Left lung (tissue), 10 donors: Measurements from ENCODE around the gene GSG1L. TPM values are rescaled to one million over a fixed set of nuclear protein-coding genes. Genes with fewer than 3 reads are reported as not detected.
A peak's percentile ranks its signal among the peaks of the same experiment; 100 is the strongest.

ENCODE experiments used
- ATAC-seq: fragments of 200-7000 bp; cut with Tn5 transposase; one replicate; pipeline ENCODE4 v1.9.1; 2020; ENCODE audit warnings: moderate library complexity
- DNase-seq, 4 donors: peaks; one replicate each; pipeline ENCODE4 v3.0.0-alpha.2; 2013 to 2020
- H3K27ac ChIP-seq, 2 donors: fragments of 200-600 bp; sonication (generic) in 1 of 2; one replicate each; pipeline versions ENCODE4 v1.5.0 to v1.8.0; 2020 to 2021
- H3K27me3 ChIP-seq, 2 donors: fragments of 200-600 bp; sonication (generic) in 1 of 2; one replicate each; pipeline versions ENCODE4 v1.5.0 to v1.8.0; 2020 to 2021
- H3K36me3 ChIP-seq, 2 donors: fragments of 200-600 bp; sonication (generic) in 1 of 2; one replicate each; pipeline versions ENCODE4 v1.5.0 to v1.8.0; 2020 to 2021
- H3K4me1 ChIP-seq, 2 donors: fragments of 200-600 bp; one replicate each; pipeline ENCODE4 v1.8.0; 2021
- H3K4me3 ChIP-seq, 2 donors: fragments of 200-600 bp; sonication (generic) in 1 of 2; one replicate each; pipeline versions ENCODE4 v1.5.0 to v1.8.0; 2020 to 2021; ENCODE audit warnings: mild to moderate bottlenecking in 1 of 2
- H3K9me3 ChIP-seq, 2 donors: fragments of 200-600 bp; sonication (generic) in 1 of 2; one replicate each; pipeline versions ENCODE4 v1.5.0 to v1.8.0; 2020 to 2021
- CTCF ChIP-seq, 2 donors: fragments of 200-600 bp; sonication (generic) in 1 of 2; IDR thresholded peaks; one replicate each; pipeline versions ENCODE4 v1.5.0 to v1.8.0; 2021; ENCODE audit warnings: antibody characterized with exemption in 2 of 2
- intact Hi-C, 2 donors: fragments of 100-400 bp; cut with DNase I; formaldehyde crosslinking; loops; one replicate each; pipeline versions ENCODE4 v1.11.2 to v1.14.2; 2022
- polyA plus RNA-seq, 6 donors: library from polyadenylated mRNA; unstranded; fragments of 120-200 nt; gene quantifications; one replicate each; pipeline ENCODE4 v1.2.1, GENCODE V29; 2013; ENCODE audit not compliant: insufficient read length in 6 of 6
- total RNA-seq, 2 donors: library from RNA; stranded (reverse); fragmentation: NEBNext Ultra II Directional; extraction: Animal tissue kit (Norgen Biotek cat#: 25700); gene quantifications; one replicate each; pipeline ENCODE4 v1.2.1, GENCODE V29; 2021
- donor health status: DM: no; HTN: yes; CAD: no.
- donor health status: DM: no; HTN: no; CAD: no.

GSG1L gene
- total and polyA plus RNA-seq, 8 donors: 0.20 to 1.2 (median 0.65) TPM; not detected in 1

- Histone ChIP-seq H3K36me3 (no peaks in the 10 kb centered on the region), H3K4me3 (no peak overlapping the region), H3K27me3 (peaks cover 25 to 88% of the 10 kb centered on the region in 2 donors), H3K27ac (no peak overlapping the region), H3K4me1 (peaks cover 0 to 9% of the 10 kb centered on the region in 2 donors), H3K9me3 (no peaks in the 10 kb centered on the region)
- intact Hi-C loops: no loop called here
- ATAC-seq (no peak), DNase-seq (peak in 1 of 4 donors; percentile 17)
- no peak for TF ChIP-seq CTCF (IDR thresholded peaks at IDR 0.05)
Measured at GRCh38 chr16:28059841-28060575, 3.5 kb downstream of the GSG1L start.

GRCh38 chr16:28058839-28059589, 4.5 kb downstream of the GSG1L start:
- no peak for TF ChIP-seq CTCF (IDR thresholded peaks at IDR 0.05)

GRCh38 chr16:28057949-28058348, 5.6 kb downstream of the GSG1L start:
- peaks cover 14 to 88% of the 10 kb centered on the region in 2 donors for H3K27me3 ChIP-seq
- no peak for ATAC-seq

More at GRCh38 chr16:28058839-28059589, 4.5 kb downstream of the GSG1L start:
- ATAC-seq (no peak), DNase-seq (no peak)
- Histone ChIP-seq H3K4me3 (no peak overlapping the region), H3K9me3 (no peaks in the 10 kb centered on the region), H3K27ac (no peak overlapping the region), H3K36me3 (no peaks in the 10 kb centered on the region), H3K4me1 (peaks cover 0 to 9% of the 10 kb centered on the region in 2 donors), H3K27me3 (peaks cover 19 to 88% of the 10 kb centered on the region in 2 donors)
- intact Hi-C loops: no loop called here

GRCh38 chr16:28053461-28053860, 10.1 kb downstream of the GSG1L start:
- intact Hi-C loops: no loop called here
- H3K36me3 ChIP-seq: no peaks in the 10 kb centered on the region
- H3K9me3 ChIP-seq: peaks cover 0 to 7% of the 10 kb centered on the region in 2 donors
- H3K4me1 ChIP-seq: no peaks in the 10 kb centered on the region
- H3K27me3 ChIP-seq: peaks cover 3 to 53% of the 10 kb centered on the region in 2 donors
- TF ChIP-seq CTCF (IDR thresholded peaks at IDR 0.05): no peak
- no peak overlapping the region for H3K27ac ChIP-seq
- peak in 1 of 4 donors; percentile 39 for DNase-seq
- no peak for ATAC-seq
- H3K4me3 ChIP-seq: no peak overlapping the region

More at GRCh38 chr16:28057949-28058348, 5.6 kb downstream of the GSG1L start:
- no peaks in the 10 kb centered on the region for H3K9me3 ChIP-seq
- no peak for DNase-seq
- H3K4me3 ChIP-seq: no peak overlapping the region
- no peak overlapping the region for H3K27ac ChIP-seq
- no peak for TF ChIP-seq CTCF (IDR thresholded peaks at IDR 0.05)
- intact Hi-C loops: no loop called here
- peaks cover 0 to 5% of the 10 kb centered on the region in 2 donors for H3K4me1 ChIP-seq
- no peaks in the 10 kb centered on the region for H3K36me3 ChIP-seq
